HepG2 (cell line): ENCODE measurements around the gene BCL2L2. TPM values are rescaled to one million over a fixed set of nuclear protein-coding genes. Genes with fewer than 3 reads are reported as not detected.

Experiments used
- AHDC1 ChIP-seq: sonication (generic); formaldehyde crosslinking; IDR thresholded peaks from 2 replicates; pipeline ENCODE4 v1.5.1; 2020; ENCODE audit warnings: mild to moderate bottlenecking, missing genetic modification reagents, borderline replicate concordance
- CCAR2 ChIP-seq: fragments of 200-400 bp; formaldehyde crosslinking; optimal IDR thresholded peaks from 2 replicates; pipeline ENCODE3; 2018; ENCODE audit warnings: low read depth, mild to moderate bottlenecking, low read length, moderate library complexity
- CREM ChIP-seq, 2 experiments: sonication (generic) in 1 of 2; formaldehyde crosslinking in 1 of 2; IDR thresholded peaks; 2 replicates each; pipeline versions ENCODE4 v1.4.0 to v1.6.1; 2016 to 2020; ENCODE audit warnings: antibody characterized with exemption in 1 of 2, mild to moderate bottlenecking in 1 of 2, missing genetic modification reagents in 1 of 2
- MEIS2 ChIP-seq: sonication (generic); formaldehyde crosslinking; IDR thresholded peaks from 2 replicates; pipeline ENCODE4 v1.9.0; 2021; ENCODE audit warnings: mild to moderate bottlenecking, missing genetic modification reagents
- NFE2 ChIP-seq: sonication (generic); formaldehyde crosslinking; IDR thresholded peaks from 2 replicates; pipeline ENCODE4 v1.4.0; 2020; ENCODE audit warnings: missing genetic modification reagents
- NFE2L1 ChIP-seq: sonication (generic); formaldehyde crosslinking; IDR thresholded peaks from 2 replicates; pipeline ENCODE4 v1.4.0; 2020; ENCODE audit warnings: missing genetic modification reagents, mild to moderate bottlenecking, borderline replicate concordance
- NKX3-1 ChIP-seq: sonication (generic); formaldehyde crosslinking; IDR thresholded peaks from 2 replicates; pipeline ENCODE4 v1.5.0; 2020; ENCODE audit warnings: missing genetic modification reagents
- NPAS2 ChIP-seq: sonication (generic); formaldehyde crosslinking; IDR thresholded peaks from 2 replicates; pipeline ENCODE4 v1.8.0; 2022; ENCODE audit warnings: mild to moderate bottlenecking, missing genetic modification reagents, borderline replicate concordance
- RAD51 ChIP-seq: fragments of 450-650 bp; IDR thresholded peaks from 2 replicates; pipeline ENCODE4 v1.6.1; 2016; ENCODE audit warnings: borderline replicate concordance
- RERE ChIP-seq: IDR thresholded peaks from 2 replicates; pipeline ENCODE4 v1.6.1; 2016; ENCODE audit warnings: low read depth, missing genetic modification reagents, missing compliant biosample characterization
- SALL2 ChIP-seq: sonication (generic); formaldehyde crosslinking; IDR thresholded peaks from 2 replicates; pipeline ENCODE4 v1.8.1; 2023; ENCODE audit warnings: mild to moderate bottlenecking, missing genetic modification reagents, inconsistent platforms
- SMAD1 ChIP-seq: sonication (generic); formaldehyde crosslinking; IDR thresholded peaks from 2 replicates; pipeline ENCODE4 v1.4.0; 2020; ENCODE audit warnings: missing genetic modification reagents, low read depth, mild to moderate bottlenecking, borderline replicate concordance
- TCF7L2 ChIP-seq: IDR thresholded peaks from 2 replicates; pipeline ENCODE4 v1.6.1; 2011; ENCODE audit warnings: mild to moderate bottlenecking, low read depth, low read length, moderate library complexity
- ZC3H4 ChIP-seq: sonication (generic); formaldehyde crosslinking; IDR thresholded peaks from 2 replicates; pipeline ENCODE4 v1.4.0; 2020; ENCODE audit warnings: missing genetic modification reagents, borderline replicate concordance
- ZEB1 ChIP-seq: IDR thresholded peaks from 2 replicates; pipeline ENCODE4 v1.6.1; 2012; ENCODE audit warnings: mild to moderate bottlenecking, low read depth, inconsistent platforms; ENCODE audit not compliant: insufficient replicate concordance
- ZNF629 ChIP-seq: sonication (generic); formaldehyde crosslinking; conservative IDR thresholded peaks from 2 replicates; pipeline ENCODE4 v1.5.0; 2020; ENCODE audit warnings: missing genetic modification reagents
- ZNF660 ChIP-seq: sonication (generic); formaldehyde crosslinking; IDR thresholded peaks from 2 replicates; pipeline ENCODE4 v1.5.1; 2020; ENCODE audit warnings: mild to moderate bottlenecking, low read depth, missing genetic modification reagents, borderline replicate concordance
- ZNF790 ChIP-seq: sonication (generic); formaldehyde crosslinking; IDR thresholded peaks from 2 replicates; pipeline ENCODE4 v1.8.0; 2022; ENCODE audit warnings: missing genetic modification reagents, mild to moderate bottlenecking, borderline replicate concordance
- polyA plus RNA-seq, 8 experiments: library from polyadenylated mRNA; depleted of rRNA in 3 of 8; stranded (reverse) in 7 of 8; unstranded in 1 of 8; fragments of >200 nt; fragmentation: Illumina TruSeq in 4 of 8; extraction: Trizol in 4 of 8; gene quantifications; 2 replicates each; pipeline versions ENCODE4 v1.2.1 to v1.2.3, GENCODE V29; 2011 to 2016; ENCODE audit warnings: low read depth in 4 of 8, missing spikeins in 1 of 8, mixed read lengths in 1 of 8; ENCODE audit not compliant: insufficient read depth in 1 of 8
- total RNA-seq, 5 experiments: library from RNA; depleted of rRNA; stranded (reverse); fragments of >200 nt; fragmentation: Illumina TruSeq; extraction: Trizol; gene quantifications; 2 replicates each; pipeline ENCODE4 v1.2.3, GENCODE V29; 2016; ENCODE audit warnings: low read depth in 1 of 5

Gene BCL2L2
- total and polyA plus RNA-seq, 2 of the 13 experiments (the other 11 are each of a cell fraction or from before 2014, with no cell fraction given): 28.1 to 49.8 TPM

- TF ChIP-seq ZNF660 (CRISPR knock-in tag) (no peak), SALL2 (CRISPR knock-in tag) (no peak), SMAD1 (CRISPR knock-in tag) (no peak), ZNF629 (no peak), NFE2L1 (CRISPR knock-in tag) (no peak), RAD51 (no peak), RERE (CRISPR knock-in tag) (no peak), CCAR2 (no peak), NPAS2 (no peak), ZEB1 (no peak), ZC3H4 (CRISPR knock-in tag) (no peak), TCF7L2 (no peak), MEIS2 (CRISPR knock-in tag) (no peak), NFE2 (CRISPR knock-in tag) (no peak), AHDC1 (CRISPR knock-in tag) (no peak), ZNF790 (no peak), CREM (IDR thresholded peaks at IDR 0.05) (no peak), CREM (CRISPR knock-in tag; IDR thresholded peaks at IDR 0.05) (no peak), NKX3-1 (CRISPR knock-in tag) (no peak)
Observed at GRCh38 chr14:23286902-23287479, 19.6 kb upstream of the BCL2L2 start (continued).
